Measurements from ENCODE around the gene VLDLR. TPM values are rescaled to one million over a fixed set of nuclear protein-coding genes. Genes with fewer than 3 reads are reported as not detected.

The VLDLR gene
- total RNA-seq, 1 experiment from 2014 or later: 2.1 TPM

- no peak overlapping the region for H3K27ac ChIP-seq (ENCODE audit: low read length)
- H3K9me3 ChIP-seq (ENCODE audit: control insufficient read depth, insufficient read depth, low read depth, low read length): no peaks in the 10 kb centered on the region
- in situ Hi-C loops (cut with HindIII; ENCODE audit: low pct_unique_long_range_greater_than_20kb, low sequenced_read_pairs) (no loop called here), intact Hi-C loops (cut with micrococcal nuclease; ENCODE audit: unreplicated experiment) (no loop called here)
- H3K4me3 ChIP-seq (ENCODE audit: low read depth in 2 of 2, low read length in 2 of 2): no peak overlapping the region
- POLR2A ChIA-PET: no interaction called here
- no peak for ATAC-seq
- CTCF ChIA-PET: no interaction called here
- no peaks in the 10 kb centered on the region for H3K4me1 ChIP-seq (ENCODE audit: control insufficient read depth, insufficient read depth, low read length)
- H3K27me3 ChIP-seq (ENCODE audit: control insufficient read depth, insufficient read depth, low read length): no peaks in the 10 kb centered on the region
- DNase-seq (ENCODE audit: low read depth, low spot score): no peak
- TF ChIP-seq TCF7L2 (IDR thresholded peaks at IDR 0.05; ENCODE audit: low read depth, low read length) (no peak), REST (IDR thresholded peaks at IDR 0.05; ENCODE audit: insufficient read depth in 1 of 2, low read depth in 2 of 2, low read length in 1 of 2) (no peak), POLR2AphosphoS5 (IDR thresholded peaks at IDR 0.05; ENCODE audit: low read depth, low read length) (no peak), CTCF (IDR thresholded peaks at IDR 0.05) (no peak), SIN3A (IDR thresholded peaks at IDR 0.05; ENCODE audit: borderline replicate concordance, insufficient read depth, low read depth, low read length) (no peak)
- no peaks in the 10 kb centered on the region for H3K36me3 ChIP-seq (ENCODE audit: control insufficient read depth, insufficient read depth, low read length)
- BruUV-seq (replicated peaks): no TSS peak
Observed at GRCh38 chr9:2645569-2645968, 24.0 kb downstream of the VLDLR start.

GRCh38 chr9:2655411-2655901, 33.9 kb downstream of the VLDLR start:
- ATAC-seq (no peak), DNase-seq (ENCODE audit: low read depth, low spot score) (peak; percentile 15)
- no peaks in the 10 kb centered on the region for H3K4me1 ChIP-seq (ENCODE audit: control insufficient read depth, insufficient read depth, low read length)
- in situ Hi-C loops (cut with HindIII; ENCODE audit: low pct_unique_long_range_greater_than_20kb, low sequenced_read_pairs): no loop called here
- intact Hi-C loops (cut with micrococcal nuclease; ENCODE audit: unreplicated experiment): no loop called here
- no peaks in the 10 kb centered on the region for H3K9me3 ChIP-seq (ENCODE audit: control insufficient read depth, insufficient read depth, low read depth, low read length)
- TF ChIP-seq SIN3A (IDR thresholded peaks at IDR 0.05; ENCODE audit: borderline replicate concordance, insufficient read depth, low read depth, low read length) (no peak), CTCF (IDR thresholded peaks at IDR 0.05) (no peak), REST (IDR thresholded peaks at IDR 0.05; ENCODE audit: insufficient read depth in 1 of 2, low read depth in 2 of 2, low read length in 1 of 2) (no peak), TCF7L2 (IDR thresholded peaks at IDR 0.05; ENCODE audit: low read depth, low read length) (no peak), POLR2AphosphoS5 (IDR thresholded peaks at IDR 0.05; ENCODE audit: low read depth, low read length) (no peak)
- H3K27ac ChIP-seq (ENCODE audit: low read length): no peak overlapping the region
- no TSS peak for BruUV-seq (replicated peaks)
- ChIA-PET POLR2A (no interaction called here), CTCF (no interaction called here)
- H3K27me3 ChIP-seq (ENCODE audit: control insufficient read depth, insufficient read depth, low read length): no peaks in the 10 kb centered on the region
- no peaks in the 10 kb centered on the region for H3K36me3 ChIP-seq (ENCODE audit: control insufficient read depth, insufficient read depth, low read length)
- H3K4me3 ChIP-seq (ENCODE audit: low read depth in 2 of 2, low read length in 2 of 2): no peak overlapping the region
